GM19463 (cell line): Measurements from ENCODE around the gene UXS1.

ENCODE experiments used
- ATAC-seq: cut with Tn5 transposase; IDR thresholded peaks from one replicate; pipeline ENCODE4 v1.9.1; 2021; ENCODE audit warnings: mild to moderate bottlenecking, moderate library complexity; ENCODE audit not compliant: unreplicated experiment

Gene UXS1

GRCh38 chr2:106090916-106091618 lies 103.0 kb downstream of the UXS1 start:
- no peak for ATAC-seq

- no peak for ATAC-seq
Measured at GRCh38 chr2:106089611-106090010, 104.5 kb downstream of the UXS1 start.

GRCh38 chr2:106085181-106085940 lies 108.7 kb downstream of the UXS1 start:
- no peak for ATAC-seq

GRCh38 chr2:106080959-106081358 lies 113.1 kb downstream of the UXS1 start:
- no peak for ATAC-seq

GRCh38 chr2:106078096-106078495 lies 116.0 kb downstream of the UXS1 start:
- ATAC-seq, result no peak

GRCh38 chr2:106076941-106077340 lies 117.2 kb downstream of the UXS1 start:
- no peak for ATAC-seq

- no peak for ATAC-seq
Measured at GRCh38 chr2:106075048-106075447, 119.1 kb downstream of the UXS1 start.

GRCh38 chr2:106073678-106074406 lies 120.3 kb downstream of the UXS1 start:
- ATAC-seq, result no peak

- ATAC-seq, result no peak
Measured at GRCh38 chr2:106070181-106070580, 123.9 kb downstream of the UXS1 start.

- ATAC-seq, result no peak
Measured at GRCh38 chr2:106068451-106068850, 125.7 kb downstream of the UXS1 start.

- ATAC-seq, result no peak
Measured at GRCh38 chr2:106065983-106066820, 127.9 kb downstream of the UXS1 start.

GRCh38 chr2:106065268-106065982 lies 128.7 kb downstream of the UXS1 start:
- no peak for ATAC-seq

- ATAC-seq, result no peak
Measured at GRCh38 chr2:106063181-106063580, 130.9 kb downstream of the UXS1 start.

GRCh38 chr2:106062627-106063026 lies 131.5 kb downstream of the UXS1 start:
- no peak for ATAC-seq

- ATAC-seq, result no peak
Measured at GRCh38 chr2:106061611-106062349, 132.3 kb downstream of the UXS1 start.

GRCh38 chr2:106059416-106060065 lies 134.6 kb downstream of the UXS1 start:
- ATAC-seq, result no peak

- ATAC-seq, result no peak
Measured at GRCh38 chr2:106058469-106059137, 135.5 kb downstream of the UXS1 start.

- no peak for ATAC-seq
Measured at GRCh38 chr2:106057206-106057605, 136.9 kb downstream of the UXS1 start.
